SU-DHL-6 (cell line): ENCODE measurements around the gene ZNF3.
A peak's percentile ranks its signal among the peaks of the same experiment; 100 is the strongest.

Experiments
- H2AFZ ChIP-seq: fragments of 200-600 bp; sonication (generic); 2 replicates; pipeline ENCODE4 v1.6.1; 2014; ENCODE audit warnings: low read depth, mild to moderate bottlenecking, moderate library complexity, mixed read lengths, antibody characterized with exemption, low read length; ENCODE audit not compliant: severe bottlenecking
- H3F3A ChIP-seq: fragments of 200-600 bp; shearing (Covaris generic); 2 replicates; pipeline ENCODE4 v1.6.0; 2016; ENCODE audit warnings: antibody characterized with exemption, mild to moderate bottlenecking; ENCODE audit not compliant: insufficient read depth
- H3K27ac ChIP-seq: fragments of 200-600 bp; sonication (generic); 2 replicates; pipeline ENCODE4 v1.5.1; 2016; ENCODE audit warnings: low read depth, mild to moderate bottlenecking, low read length, moderate library complexity, mixed read lengths
- H3K27me3 ChIP-seq: fragments of 200-600 bp; sonication (generic), shearing (Covaris generic); 2 replicates; pipeline ENCODE4 v1.6.0; 2014; ENCODE audit warnings: mild to moderate bottlenecking, low read length
- H3K36me3 ChIP-seq: fragments of 200-600 bp; sonication (generic); 2 replicates; pipeline ENCODE4 v1.6.1; 2014; ENCODE audit warnings: mild to moderate bottlenecking, low read length, mixed read lengths
- H3K4me2 ChIP-seq: fragments of 300-600, 200-600 bp; shearing (Covaris generic), sonication (generic); 2 replicates; pipeline ENCODE4 v1.6.0; 2014; ENCODE audit warnings: low read length, low read depth, mild to moderate bottlenecking; ENCODE audit not compliant: poor library complexity, severe bottlenecking
- H3K4me3 ChIP-seq: fragments of 200-600 bp; sonication (generic); 2 replicates; pipeline ENCODE4 v1.5.1; 2014; ENCODE audit warnings: antibody characterized with exemption, low read length, mild to moderate bottlenecking, mixed read lengths; ENCODE audit not compliant: insufficient read depth, poor library complexity, severe bottlenecking
- H3K79me2 ChIP-seq: fragments of 200-600 bp; sonication (generic); 2 replicates; pipeline ENCODE4 v1.6.1; 2014; ENCODE audit warnings: mild to moderate bottlenecking, low read length, moderate library complexity; ENCODE audit not compliant: insufficient read depth
- H3K9ac ChIP-seq: fragments of 200-600 bp; sonication (generic); 2 replicates; pipeline ENCODE4 v1.7.0; 2014; ENCODE audit warnings: mild to moderate bottlenecking, low read length
- H3K9me2 ChIP-seq: fragments of 200-600 bp; sonication (generic); replicated peaks from 2 replicates; pipeline ENCODE4 v1.6.1; 2014; ENCODE audit warnings: low read length; ENCODE audit not compliant: insufficient read depth
- H3K9me3 ChIP-seq: fragments of 200-600 bp; sonication (generic); 2 replicates; pipeline ENCODE4 v1.6.1; 2014; ENCODE audit warnings: low read length, mixed read lengths; ENCODE audit not compliant: insufficient read depth
- H4K20me1 ChIP-seq: fragments of 200-600 bp; sonication (generic); 2 replicates; pipeline ENCODE4 v1.6.1; 2014; ENCODE audit warnings: low read depth, mild to moderate bottlenecking, antibody characterized with exemption, low read length, moderate library complexity, mixed read lengths
- CTCF ChIP-seq: fragments of 200-600 bp; sonication (generic); IDR thresholded peaks from one replicate; pipeline ENCODE4 v1.5.1; 2017; ENCODE audit warnings: antibody characterized with exemption, mild to moderate bottlenecking, low read length, moderate library complexity; ENCODE audit not compliant: insufficient read depth, poor library complexity, severe bottlenecking
- EZH2phosphoT487 ChIP-seq: fragments of 200-600 bp; sonication (generic), shearing (Covaris generic); conservative IDR thresholded peaks from 2 replicates; pipeline ENCODE4 v1.6.1; 2018; ENCODE audit warnings: mild to moderate bottlenecking, antibody characterized with exemption, low read length, moderate library complexity, mixed read lengths

Gene ZNF3

GRCh38 chr7:100057006-100057405 is 24.5 kb downstream of the ZNF3 start:
- no peaks in the 10 kb centered on the region for H3K36me3 ChIP-seq
- H3K9me3 ChIP-seq, result no peaks in the 10 kb centered on the region
- no peaks in the 10 kb centered on the region for H3F3A ChIP-seq
- TF ChIP-seq EZH2phosphoT487 (no peak), CTCF (no peak)
- H2AFZ ChIP-seq, result no peak overlapping the region
- no peak overlapping the region for H3K4me3 ChIP-seq
- no peaks in the 10 kb centered on the region for H3K9me2 ChIP-seq
- no peak overlapping the region for H3K27ac ChIP-seq
- H3K9ac ChIP-seq, result no peak overlapping the region
- no peaks in the 10 kb centered on the region for H3K27me3 ChIP-seq
- H3K79me2 ChIP-seq, result no peaks in the 10 kb centered on the region
- no peak overlapping the region for H3K4me2 ChIP-seq
- H4K20me1 ChIP-seq, result no peaks in the 10 kb centered on the region

GRCh38 chr7:100053215-100053614 is 28.3 kb downstream of the ZNF3 start:
- Histone ChIP-seq H3K27ac (no peak overlapping the region), H4K20me1 (no peaks in the 10 kb centered on the region), H3K4me3 (no peak overlapping the region), H2AFZ (no peak overlapping the region), H3F3A (peaks cover 1% of the 10 kb centered on the region; the same call in 1 of the 2 replicates), H3K27me3 (no peaks in the 10 kb centered on the region), H3K36me3 (no peaks in the 10 kb centered on the region), H3K4me2 (no peak overlapping the region), H3K9ac (no peak overlapping the region), H3K79me2 (peaks cover 7% of the 10 kb centered on the region; the same call in 1 of the 2 replicates), H3K9me2 (no peaks in the 10 kb centered on the region), H3K9me3 (no peaks in the 10 kb centered on the region)
- TF ChIP-seq CTCF, result peak; percentile 18
- no peak for TF ChIP-seq EZH2phosphoT487

GRCh38 chr7:100051611-100052010 is 29.9 kb downstream of the ZNF3 start:
- Histone ChIP-seq H3K79me2 (peaks cover 7% of the 10 kb centered on the region; the same call in 1 of the 2 replicates), H4K20me1 (no peaks in the 10 kb centered on the region), H3K9me2 (no peaks in the 10 kb centered on the region), H2AFZ (no peak overlapping the region), H3K9ac (no peak overlapping the region), H3F3A (peaks cover 6% of the 10 kb centered on the region; the same call in 1 of the 2 replicates), H3K4me2 (no peak overlapping the region), H3K36me3 (no peaks in the 10 kb centered on the region), H3K27me3 (no peaks in the 10 kb centered on the region), H3K27ac (no peak overlapping the region), H3K9me3 (no peaks in the 10 kb centered on the region), H3K4me3 (no peak overlapping the region)
- TF ChIP-seq CTCF (no peak), EZH2phosphoT487 (no peak)
